ENCODE measurements around the gene ANKRD36C.
A peak's percentile ranks its signal among the peaks of the same experiment; 100 is the strongest.
"Not testable (repeated sequence)": the region's sequence is repeated elsewhere in the genome, so short reads cannot be mapped to it uniquely, and the experiment has no call there.

ANKRD36C gene

DNA sequence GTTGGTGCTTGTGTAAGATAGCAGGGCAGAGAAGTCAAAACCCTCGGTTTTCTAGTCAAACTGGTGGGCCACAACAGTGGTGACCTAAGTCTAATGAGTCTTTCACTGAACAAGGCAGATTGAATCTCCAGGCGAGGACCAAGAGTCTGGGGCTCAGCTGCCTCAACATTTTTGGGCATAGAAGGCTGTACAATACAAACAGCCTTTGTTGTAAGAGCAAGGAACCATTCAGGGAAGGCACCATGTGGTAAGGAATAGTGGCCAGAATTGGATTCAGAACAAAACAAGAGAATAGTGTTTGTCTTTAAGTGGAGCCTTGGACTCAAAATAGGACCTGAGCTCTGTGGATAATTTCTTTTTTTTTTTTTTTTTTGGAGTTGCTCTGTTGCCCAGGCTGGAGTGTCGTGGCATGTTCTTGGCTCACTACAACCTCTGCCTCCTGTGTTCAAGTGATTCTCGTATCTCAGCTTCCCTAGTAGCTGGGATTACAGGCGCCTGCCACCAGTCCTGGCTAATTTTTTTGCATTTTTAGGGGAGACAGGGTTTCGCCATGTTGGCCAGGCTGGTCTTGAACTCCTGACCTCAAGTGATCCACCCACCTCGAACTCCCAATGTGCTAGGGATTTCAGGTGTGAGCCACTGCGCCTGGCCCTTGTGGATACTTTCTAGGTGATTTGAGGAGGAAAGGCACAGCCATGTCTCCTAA lies 20.6 kb upstream of the ANKRD36C start:
- not testable (repeated sequence) for H3K4me3 ChIP-seq (ENCODE audit: low read depth, low read length)

DNA sequence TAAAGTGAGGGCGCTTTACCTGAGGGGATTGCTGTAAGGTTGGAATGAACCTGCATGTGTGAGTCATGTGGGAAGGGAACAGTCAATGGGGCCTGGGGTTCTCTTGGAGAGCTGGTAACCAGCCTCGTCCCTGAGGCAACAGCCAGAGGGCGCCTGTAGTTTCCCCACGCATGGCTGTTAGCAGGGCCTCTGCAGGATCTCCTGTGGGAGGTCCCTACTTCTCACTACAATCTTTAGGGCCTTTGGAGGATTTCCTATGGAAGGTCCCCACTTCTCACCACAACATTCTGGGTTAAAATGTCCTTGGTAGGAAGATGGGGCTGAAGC lies 19.5 kb upstream of the ANKRD36C start:
- H3K4me3 ChIP-seq (ENCODE audit: low read depth, low read length) = not testable (repeated sequence)

DNA sequence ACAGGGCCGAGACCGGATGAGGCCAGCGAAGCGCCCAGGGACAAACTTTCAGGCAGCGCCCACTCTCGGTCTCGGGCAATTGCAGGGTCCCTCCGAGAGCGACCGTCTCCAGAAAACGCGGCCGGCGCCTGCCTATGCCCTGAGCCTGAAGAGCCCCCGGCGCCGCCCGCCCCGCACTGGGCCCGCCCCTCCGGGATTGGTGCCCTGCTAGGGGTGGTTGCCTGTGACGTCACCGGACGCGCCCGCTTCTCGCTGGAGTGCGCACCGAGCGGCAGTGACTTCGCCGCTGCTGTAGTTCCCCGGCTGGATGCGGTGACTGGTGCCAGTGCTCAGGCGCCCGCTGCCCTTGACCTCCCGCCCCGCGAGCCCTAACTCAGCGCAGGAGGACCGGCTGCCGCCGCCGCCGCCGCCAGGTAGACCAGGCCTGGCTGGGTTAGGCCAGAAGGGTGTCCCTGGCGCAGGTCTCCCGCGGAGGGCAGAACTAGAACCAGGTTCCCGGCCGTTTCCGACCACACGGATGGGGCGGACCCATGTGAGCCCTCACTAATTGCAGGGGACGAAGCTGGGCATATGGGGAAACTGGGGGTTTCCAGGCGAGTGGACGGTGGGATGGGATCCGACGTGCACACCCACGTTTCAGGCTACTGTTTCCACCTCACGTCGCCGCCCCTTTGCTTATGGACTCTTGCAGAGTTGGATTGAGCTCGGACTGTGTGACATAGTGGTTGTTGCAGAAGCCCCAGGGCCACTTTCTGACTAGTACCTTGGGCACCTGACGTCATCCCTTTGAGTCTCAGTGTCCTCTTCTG lies 18.9 kb upstream of the ANKRD36C start:
- peak overlapping the region; percentile 53 for H3K4me3 ChIP-seq (ENCODE audit: low read depth, low read length)

DNA sequence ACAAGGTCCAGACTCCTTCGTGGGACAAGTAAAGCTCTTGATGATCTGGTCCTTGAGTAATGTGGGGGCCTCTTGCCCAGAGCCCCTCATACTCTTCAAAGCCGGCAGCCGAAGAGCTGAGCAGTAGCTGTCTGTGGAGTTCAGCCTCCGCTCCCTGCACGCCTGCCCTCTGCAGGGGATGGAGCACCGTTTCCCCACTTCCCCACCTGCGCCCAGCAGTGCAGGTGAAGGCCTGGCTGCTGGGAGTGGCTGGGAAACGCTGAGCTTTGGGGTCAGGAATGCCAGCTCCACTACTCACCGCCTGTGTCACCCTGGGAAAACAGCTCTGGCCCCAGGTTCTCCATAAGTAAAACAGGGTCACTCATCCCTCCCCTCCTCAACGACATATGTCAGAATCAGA lies 18.2 kb upstream of the ANKRD36C start:
- H3K4me3 ChIP-seq (ENCODE audit: low read depth, low read length) = peak overlapping the region; percentile 53

DNA sequence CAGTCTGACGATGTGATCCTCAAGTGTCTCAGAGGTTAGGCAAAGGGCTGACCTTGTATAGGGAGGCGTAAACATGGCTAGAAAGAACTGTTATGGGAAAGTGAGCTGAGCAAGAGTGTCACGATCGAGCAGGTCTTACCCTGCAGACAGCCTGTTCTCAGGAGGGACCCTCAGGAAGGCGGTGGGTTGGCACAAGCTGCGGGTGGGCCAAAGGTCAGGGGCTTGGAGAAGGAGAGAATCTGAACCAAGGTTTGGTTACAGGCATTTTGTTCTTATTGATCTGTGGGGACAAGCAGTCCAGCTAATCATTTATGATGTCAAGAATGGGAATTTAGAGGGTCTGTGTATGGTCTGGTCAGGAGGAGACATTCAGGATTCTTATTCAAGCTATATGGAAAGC lies 16.4 kb upstream of the ANKRD36C start:
- H3K4me3 ChIP-seq (ENCODE audit: low read depth, low read length) = not testable (repeated sequence)

DNA sequence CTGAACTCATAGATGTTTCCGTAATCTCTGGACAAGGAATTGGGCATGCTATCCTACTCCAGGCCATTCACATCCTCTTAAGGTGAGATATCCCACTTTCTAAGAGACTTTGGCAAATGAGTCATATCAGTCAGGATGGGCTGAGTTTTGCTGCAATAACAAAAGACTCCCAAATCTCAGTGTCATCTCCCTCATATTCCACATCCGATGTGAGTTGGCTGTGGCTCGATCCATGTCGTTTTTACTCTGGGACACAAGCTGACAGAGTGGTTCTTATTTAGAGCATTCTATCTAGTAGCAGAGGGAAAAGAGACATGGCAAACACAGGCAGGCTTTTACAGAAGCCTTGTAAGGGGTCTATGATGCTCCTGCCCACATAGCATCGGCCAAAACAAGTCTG lies 14.6 kb upstream of the ANKRD36C start:
- not testable (repeated sequence) for H3K4me3 ChIP-seq (ENCODE audit: low read depth, low read length)

DNA sequence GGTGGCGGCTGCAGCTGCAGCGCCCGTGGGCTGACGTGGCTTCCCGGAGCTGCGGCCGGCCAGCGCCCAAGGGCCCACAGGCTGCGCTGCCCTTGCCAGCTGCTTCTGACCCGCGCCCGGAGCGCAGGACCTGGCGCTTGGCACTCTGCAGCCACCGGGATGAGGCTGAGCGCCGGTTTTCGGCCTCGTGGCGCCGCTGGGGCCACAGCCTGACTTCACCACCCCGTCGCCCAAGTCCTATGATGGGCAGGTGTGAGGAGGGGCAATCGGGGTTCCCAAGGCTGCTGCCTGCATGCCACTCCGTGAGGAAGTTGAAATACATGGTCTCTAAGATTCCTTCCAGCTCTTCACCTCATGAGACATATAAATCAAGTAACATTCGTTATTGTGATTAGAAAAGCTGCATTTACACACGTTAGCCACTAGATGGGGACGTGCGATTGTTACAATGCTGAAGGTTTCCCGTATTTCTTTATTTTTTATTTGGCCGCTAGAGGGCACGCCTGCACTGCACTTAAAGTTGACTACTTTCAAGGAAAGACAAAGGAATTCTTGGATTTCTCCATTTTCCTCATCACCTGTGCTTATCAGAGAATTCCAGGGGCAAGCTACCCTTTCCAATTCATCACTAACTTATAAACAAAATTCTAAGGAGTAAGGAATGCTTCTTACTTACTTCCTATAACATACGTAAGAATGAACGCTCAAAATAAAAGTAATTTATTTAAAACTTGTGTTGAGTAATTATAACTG lies 1.1 kb upstream of the ANKRD36C start:
- TF ChIP-seq, protein P1, sequence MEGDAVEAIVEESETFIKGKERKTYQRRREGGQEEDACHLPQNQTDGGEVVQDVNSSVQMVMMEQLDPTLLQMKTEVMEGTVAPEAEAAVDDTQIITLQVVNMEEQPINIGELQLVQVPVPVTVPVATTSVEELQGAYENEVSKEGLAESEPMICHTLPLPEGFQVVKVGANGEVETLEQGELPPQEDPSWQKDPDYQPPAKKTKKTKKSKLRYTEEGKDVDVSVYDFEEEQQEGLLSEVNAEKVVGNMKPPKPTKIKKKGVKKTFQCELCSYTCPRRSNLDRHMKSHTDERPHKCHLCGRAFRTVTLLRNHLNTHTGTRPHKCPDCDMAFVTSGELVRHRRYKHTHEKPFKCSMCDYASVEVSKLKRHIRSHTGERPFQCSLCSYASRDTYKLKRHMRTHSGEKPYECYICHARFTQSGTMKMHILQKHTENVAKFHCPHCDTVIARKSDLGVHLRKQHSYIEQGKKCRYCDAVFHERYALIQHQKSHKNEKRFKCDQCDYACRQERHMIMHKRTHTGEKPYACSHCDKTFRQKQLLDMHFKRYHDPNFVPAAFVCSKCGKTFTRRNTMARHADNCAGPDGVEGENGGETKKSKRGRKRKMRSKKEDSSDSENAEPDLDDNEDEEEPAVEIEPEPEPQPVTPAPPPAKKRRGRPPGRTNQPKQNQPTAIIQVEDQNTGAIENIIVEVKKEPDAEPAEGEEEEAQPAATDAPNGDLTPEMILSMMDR (IDR thresholded peaks at IDR 0.05; ENCODE audit: low read depth, low read length) = peak; percentile 56
- peak overlapping the region; percentile 61 for H3K4me3 ChIP-seq (ENCODE audit: low read depth, low read length)

DNA sequence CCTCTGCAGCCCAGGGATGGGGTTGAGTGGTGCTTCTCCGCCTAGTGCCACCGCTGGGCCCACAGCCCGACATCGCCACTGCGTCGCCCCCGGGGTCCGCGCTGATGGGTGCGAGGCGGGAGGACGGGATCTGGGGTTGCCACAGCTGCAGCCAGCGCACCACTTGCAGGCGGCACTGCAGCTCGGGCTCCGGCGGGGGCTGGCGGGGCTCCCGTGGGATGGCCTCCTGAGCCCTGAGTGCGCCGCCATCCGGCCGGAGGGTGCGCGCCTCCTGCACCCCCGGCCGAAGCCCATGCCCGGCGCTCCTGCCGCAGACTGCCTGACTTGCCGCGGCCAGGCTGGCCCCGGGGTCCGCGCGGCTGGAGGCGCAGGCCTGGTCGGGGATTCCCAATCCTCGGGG lies 478 bp upstream of the ANKRD36C start:
- peak overlapping the region; percentile 61 for H3K4me3 ChIP-seq (ENCODE audit: low read depth, low read length)

DNA sequence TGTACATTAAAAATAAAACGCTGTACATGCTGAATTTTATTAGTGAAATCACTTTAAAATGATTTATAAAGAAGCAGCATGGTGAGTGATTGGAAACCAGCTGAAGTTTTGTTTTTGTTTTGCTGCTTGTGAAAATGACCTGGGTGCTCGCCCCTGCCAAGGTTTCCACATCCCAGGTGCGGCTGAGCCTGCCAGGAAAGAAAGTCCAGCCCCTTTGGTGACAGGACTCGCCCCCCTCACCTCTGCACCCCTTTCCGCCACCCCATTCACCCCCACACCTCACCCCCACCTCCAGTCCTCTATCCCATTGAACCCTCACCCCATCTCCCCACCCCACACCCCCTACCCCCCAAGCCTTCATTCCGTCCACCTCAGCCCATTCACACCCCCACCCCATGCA lies 740 bp downstream of the ANKRD36C start:
- H3K4me3 ChIP-seq (ENCODE audit: low read depth, low read length) = peak overlapping the region; percentile 44

DNA sequence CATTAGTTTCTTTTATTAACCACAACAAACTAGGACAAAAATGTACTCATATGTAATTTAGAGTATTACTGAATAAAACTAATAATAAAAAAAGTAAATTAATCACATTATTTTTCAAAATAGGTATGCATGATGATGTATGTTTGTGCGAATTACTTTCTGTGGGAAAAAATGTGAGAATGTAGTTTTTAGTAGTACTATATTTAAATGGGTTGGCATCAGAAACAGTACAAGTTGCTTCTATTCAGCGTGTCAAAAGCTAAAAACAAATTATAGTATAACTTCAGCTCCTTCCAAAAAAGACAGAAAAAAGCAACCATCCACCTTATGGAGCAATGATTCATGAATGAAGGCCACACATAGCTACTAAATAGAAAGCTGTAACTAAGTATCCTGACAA lies 40.0 kb downstream of the ANKRD36C start:
- H3K4me3 ChIP-seq (ENCODE audit: low read depth, low read length) = not testable (repeated sequence)

DNA sequence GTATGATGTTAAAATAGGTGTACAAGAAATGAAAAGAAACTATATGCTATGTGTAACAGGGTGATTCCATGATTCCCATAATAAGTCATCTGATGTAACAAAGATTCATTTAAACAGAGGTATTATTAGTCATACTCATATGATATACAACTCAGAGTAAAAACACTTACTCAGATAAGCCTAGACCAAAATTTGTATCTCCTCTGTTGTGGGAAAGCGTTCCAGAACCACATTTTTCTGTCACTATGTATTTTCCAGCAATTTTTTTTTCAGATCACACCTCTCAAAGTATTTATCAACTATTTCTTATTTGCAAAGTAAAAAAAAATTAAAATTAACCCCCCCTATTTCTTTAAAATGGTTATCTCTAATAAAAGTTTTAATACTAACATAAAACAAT lies 43.6 kb downstream of the ANKRD36C start:
- not testable (repeated sequence) for H3K4me3 ChIP-seq (ENCODE audit: low read depth, low read length)

DNA sequence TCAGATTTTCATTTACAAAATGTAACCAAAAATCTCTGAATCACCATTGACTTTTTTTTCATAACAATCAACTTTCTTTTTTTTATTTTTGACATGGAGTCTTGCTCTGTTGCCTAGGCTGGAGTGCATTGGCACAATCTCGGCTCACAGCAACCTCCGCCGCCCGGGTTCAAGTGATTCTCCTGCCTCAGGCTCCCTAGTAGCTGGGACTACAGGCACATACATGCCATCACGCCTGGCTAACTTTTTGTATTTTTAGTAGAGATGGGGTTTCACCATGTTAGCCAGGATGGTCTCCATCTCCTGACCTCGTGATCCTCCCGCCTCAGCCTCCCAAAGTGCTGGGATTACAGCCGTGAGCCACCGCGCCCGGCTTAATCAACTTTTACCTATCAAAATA lies 51.7 kb downstream of the ANKRD36C start:
- H3K4me3 ChIP-seq (ENCODE audit: low read depth, low read length) = not testable (repeated sequence)

DNA sequence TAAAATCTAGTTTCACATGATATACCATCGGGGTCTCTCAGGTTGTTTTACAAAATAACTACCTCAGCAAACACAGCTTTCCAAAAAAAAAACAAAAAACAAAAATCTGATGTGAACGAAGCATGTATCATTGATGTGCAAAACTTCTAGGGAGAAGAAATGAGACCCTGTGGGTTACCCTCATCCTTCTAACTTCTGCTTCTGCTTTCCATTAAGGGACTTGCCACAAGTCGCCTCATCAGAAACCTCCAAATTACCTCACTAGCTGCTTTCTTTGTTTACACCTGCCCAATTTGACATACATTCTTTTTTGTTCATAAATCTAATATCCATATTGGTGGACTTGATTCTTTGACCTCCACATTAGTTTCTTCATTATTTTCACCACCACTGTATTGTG lies 60.9 kb downstream of the ANKRD36C start:
- H3K4me3 ChIP-seq (ENCODE audit: low read depth, low read length) = not testable (repeated sequence)

DNA sequence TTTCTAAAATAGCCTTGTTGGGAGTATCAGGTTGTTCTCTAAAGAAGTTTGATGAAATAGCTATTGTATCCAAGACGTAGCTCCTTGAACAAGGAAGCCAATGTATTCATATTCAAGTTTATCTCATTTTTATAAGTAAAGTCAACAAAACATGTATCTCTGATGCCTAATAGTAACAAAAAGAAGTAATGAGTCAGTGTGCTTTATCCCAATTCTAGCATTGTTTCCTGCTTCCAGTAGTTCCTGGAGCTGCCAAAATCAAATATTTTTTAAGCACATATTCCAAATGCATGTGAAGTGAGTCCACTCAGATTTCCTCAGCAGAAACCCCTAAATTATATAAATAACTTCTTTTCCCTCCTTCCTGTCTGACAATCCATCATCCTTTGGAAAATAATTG lies 74.6 kb downstream of the ANKRD36C start:
- not testable (repeated sequence) for H3K4me3 ChIP-seq (ENCODE audit: low read depth, low read length)

DNA sequence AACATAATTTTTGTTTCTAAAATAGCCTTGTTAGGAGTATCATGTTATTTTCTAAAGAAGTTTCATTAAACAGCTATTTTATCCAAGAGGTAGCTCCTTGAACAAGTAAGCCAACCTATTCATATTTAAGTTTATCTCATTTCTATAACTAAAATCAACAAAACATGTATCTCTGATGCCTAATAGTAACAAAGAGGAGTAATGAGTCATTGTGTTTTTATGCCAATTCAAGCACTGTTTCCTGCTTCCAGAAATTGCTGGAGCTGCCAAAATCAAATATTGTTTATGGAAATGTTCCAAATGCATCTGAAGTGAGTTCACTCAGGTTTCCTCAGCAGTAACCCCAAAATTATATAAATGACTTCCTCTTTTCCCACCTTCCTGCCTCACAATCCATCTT lies 76.5 kb downstream of the ANKRD36C start:
- not testable (repeated sequence) for H3K4me3 ChIP-seq (ENCODE audit: low read depth, low read length)

DNA sequence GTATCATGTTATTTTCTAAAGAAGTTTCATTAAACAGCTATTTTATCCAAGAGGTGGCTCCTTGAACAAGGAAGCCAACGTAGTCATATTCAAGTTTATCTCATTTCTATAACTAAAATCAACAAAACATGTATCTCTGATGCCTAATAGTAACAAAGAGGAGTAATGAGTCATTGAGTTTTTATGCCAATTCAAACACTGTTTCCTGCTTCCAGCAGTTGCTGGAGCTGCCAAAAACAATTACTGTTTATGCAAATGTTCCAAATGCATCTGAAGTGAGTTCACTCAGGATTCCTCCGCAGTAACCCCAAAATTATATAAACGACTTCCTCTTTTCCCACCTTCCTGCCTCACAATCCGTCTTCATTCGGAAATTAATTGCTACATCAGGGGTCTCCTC lies 80.2 kb downstream of the ANKRD36C start:
- H3K4me3 ChIP-seq (ENCODE audit: low read depth, low read length) = not testable (repeated sequence)

DNA sequence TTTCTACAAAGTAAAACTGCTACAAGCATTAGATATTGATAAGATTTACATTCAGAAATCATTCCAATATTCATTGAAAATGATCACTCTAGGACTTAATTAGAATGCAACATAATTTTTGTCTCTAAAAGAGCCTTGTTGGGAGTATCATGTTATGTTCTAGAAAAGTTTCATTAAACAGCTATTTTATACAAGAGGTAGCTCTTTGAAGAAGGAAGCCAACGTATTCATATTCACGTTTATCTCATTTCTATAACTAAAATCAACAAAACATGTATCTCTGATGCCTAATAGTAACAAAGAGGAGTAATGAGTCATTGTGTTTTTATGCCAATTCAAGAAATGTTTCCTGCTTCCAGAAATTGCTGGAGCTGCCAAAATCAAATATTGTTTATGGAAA lies 97.2 kb downstream of the ANKRD36C start:
- H3K4me3 ChIP-seq (ENCODE audit: low read depth, low read length) = not testable (repeated sequence)

DNA sequence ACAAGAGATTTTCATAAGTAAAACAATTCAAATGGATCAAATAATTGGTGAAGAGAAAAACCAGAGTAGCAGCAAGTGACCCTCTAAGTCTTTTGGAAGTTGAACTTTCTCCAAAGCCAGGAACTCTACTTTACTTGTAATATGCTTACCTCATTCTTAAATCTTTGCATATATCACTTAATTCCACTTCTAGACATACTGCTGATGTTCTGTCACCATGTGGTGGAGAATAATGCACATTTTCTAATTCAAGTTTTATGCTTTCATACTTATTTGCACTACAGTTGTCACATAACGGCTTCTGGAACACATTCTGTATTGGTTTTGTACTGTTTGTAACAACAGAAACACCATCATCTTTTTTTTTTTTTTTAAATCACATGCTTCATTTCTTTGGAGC lies 123.7 kb downstream of the ANKRD36C start:
- H3K4me3 ChIP-seq (ENCODE audit: low read depth, low read length) = not testable (repeated sequence)

DNA sequence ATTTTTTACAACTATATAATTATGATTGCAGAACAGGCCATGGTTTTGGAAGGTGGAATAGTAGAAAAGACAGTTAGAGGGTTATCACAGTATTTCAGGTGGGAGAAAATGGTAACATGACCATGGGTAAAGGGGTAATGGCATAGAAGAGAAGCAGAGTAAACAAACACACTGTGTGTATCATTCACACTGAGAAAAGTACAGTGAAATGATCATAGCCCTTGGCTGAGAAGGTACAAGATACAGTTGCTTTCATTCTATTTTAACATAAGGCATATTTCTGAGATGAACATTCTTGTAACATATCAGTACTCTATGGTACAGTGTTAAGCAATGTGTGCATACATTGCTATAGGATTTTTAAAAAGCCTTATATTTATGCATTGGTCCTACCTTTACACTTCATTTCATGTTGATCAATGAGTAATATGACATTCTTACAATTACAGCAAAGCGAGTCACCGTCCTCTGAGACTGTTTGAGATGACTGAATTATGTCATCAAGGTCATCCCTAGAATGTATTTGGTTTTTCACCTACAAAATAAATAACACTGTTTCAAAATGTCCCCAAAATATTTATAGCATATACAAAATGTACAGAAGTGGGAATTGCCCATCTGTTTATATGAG lies 124.5 kb downstream of the ANKRD36C start:
- not testable (repeated sequence) for H3K4me3 ChIP-seq (ENCODE audit: low read depth, low read length)

DNA sequence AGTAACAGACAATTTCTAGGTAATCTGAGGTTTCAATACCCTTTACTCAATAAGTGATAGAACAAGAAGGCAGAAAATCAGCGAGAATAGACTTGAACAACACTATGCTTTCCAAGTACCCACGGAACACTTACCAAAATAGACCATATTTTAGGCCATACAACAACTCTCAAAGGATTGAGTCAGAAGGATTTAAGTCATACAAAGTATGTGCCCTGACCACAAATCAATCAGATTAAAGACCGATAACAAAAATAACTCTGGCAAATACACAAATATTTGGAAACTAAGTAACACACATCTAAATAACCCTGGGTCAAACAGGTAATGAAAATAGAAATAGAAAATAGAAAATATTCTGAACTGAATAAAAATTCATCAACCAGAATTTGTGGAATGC lies 129.5 kb downstream of the ANKRD36C start:
- H3K4me3 ChIP-seq (ENCODE audit: low read depth, low read length) = not testable (repeated sequence)

Measured in WI38 (cell line).